Measurements from ENCODE around the gene CARD18. TPM values are rescaled to one million over a fixed set of nuclear protein-coding genes. Genes with fewer than 3 reads are reported as not detected.

Gene CARD18
- total and polyA plus RNA-seq, 2 experiments from 2014 or later: not detected

DNA sequence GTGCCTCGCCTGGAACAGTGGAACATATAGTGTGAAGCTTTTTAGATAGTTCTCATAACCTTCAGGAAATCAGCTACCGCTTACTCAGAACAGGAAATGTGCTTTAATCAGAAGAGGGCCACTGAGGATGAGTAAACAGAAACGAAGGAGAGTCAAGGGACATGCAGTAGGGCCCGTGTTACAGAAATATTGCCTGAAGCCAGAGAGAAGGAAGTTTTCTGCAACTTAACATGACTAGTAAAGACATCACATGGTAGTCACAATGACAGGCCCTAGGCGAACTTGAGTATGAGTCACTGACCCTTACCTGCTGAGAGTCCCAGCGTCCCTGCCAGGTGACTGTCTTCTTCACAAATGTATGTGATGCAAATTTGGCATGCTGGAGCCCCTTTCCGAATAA is 39.4 kb downstream of the CARD18 start:
- Mint-ChIP-seq H3K9me3 (peaks cover 8% of the 10 kb centered on the region), H3K36me3 (ENCODE audit: low read depth) (peaks cover 8% of the 10 kb centered on the region), H3K27me3 (ENCODE audit: insufficient read depth, low read depth, poor library complexity) (peaks cover 2% of the 10 kb centered on the region), H3K27ac (no peak overlapping the region), H3K4me1 (peaks cover 13% of the 10 kb centered on the region), H3K4me3 (no peak overlapping the region)
- Histone ChIP-seq H3K4me1 (ENCODE audit: insufficient read depth) (peaks cover 8% of the 10 kb centered on the region; the same call in 1 of the 2 replicates), H3K27ac (ENCODE audit: low read depth) (no peak overlapping the region), H3K9me2 (ENCODE audit: insufficient read depth) (peaks cover 4% of the 10 kb centered on the region), H3K79me2 (replicated peaks; ENCODE audit: insufficient read depth) (no peaks in the 10 kb centered on the region), H3K36me3 (ENCODE audit: insufficient read depth) (no peaks in the 10 kb centered on the region), H3F3A (replicated peaks; ENCODE audit: low read depth) (no peaks in the 10 kb centered on the region), H3K4me3 (no peak overlapping the region), H2AFZ (no peak overlapping the region), H4K20me1 (replicated peaks; ENCODE audit: insufficient read depth) (no peaks in the 10 kb centered on the region), H3K4me2 (no peak overlapping the region), H3K27me3 (ENCODE audit: insufficient read depth) (no peaks in the 10 kb centered on the region)
- no peak for DNase-seq (ENCODE audit: low spot score)
- no peak for TF ChIP-seq ZNF114 (CRISPR knock-in tag; IDR thresholded peaks at IDR 0.05)
- TF ChIP-seq, protein P1, sequence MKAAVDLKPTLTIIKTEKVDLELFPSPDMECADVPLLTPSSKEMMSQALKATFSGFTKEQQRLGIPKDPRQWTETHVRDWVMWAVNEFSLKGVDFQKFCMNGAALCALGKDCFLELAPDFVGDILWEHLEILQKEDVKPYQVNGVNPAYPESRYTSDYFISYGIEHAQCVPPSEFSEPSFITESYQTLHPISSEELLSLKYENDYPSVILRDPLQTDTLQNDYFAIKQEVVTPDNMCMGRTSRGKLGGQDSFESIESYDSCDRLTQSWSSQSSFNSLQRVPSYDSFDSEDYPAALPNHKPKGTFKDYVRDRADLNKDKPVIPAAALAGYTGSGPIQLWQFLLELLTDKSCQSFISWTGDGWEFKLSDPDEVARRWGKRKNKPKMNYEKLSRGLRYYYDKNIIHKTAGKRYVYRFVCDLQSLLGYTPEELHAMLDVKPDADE (IDR thresholded peaks at IDR 0.05): no peak
- no peak for TF ChIP-seq ZNF331 (CRISPR knock-in tag; IDR thresholded peaks at IDR 0.05; ENCODE audit: low read depth)
- TF ChIP-seq CTCF (conservative IDR thresholded peaks at IDR 0.05; ENCODE audit: low read depth in 2 of 2): no peak
- TF ChIP-seq, protein P2, sequence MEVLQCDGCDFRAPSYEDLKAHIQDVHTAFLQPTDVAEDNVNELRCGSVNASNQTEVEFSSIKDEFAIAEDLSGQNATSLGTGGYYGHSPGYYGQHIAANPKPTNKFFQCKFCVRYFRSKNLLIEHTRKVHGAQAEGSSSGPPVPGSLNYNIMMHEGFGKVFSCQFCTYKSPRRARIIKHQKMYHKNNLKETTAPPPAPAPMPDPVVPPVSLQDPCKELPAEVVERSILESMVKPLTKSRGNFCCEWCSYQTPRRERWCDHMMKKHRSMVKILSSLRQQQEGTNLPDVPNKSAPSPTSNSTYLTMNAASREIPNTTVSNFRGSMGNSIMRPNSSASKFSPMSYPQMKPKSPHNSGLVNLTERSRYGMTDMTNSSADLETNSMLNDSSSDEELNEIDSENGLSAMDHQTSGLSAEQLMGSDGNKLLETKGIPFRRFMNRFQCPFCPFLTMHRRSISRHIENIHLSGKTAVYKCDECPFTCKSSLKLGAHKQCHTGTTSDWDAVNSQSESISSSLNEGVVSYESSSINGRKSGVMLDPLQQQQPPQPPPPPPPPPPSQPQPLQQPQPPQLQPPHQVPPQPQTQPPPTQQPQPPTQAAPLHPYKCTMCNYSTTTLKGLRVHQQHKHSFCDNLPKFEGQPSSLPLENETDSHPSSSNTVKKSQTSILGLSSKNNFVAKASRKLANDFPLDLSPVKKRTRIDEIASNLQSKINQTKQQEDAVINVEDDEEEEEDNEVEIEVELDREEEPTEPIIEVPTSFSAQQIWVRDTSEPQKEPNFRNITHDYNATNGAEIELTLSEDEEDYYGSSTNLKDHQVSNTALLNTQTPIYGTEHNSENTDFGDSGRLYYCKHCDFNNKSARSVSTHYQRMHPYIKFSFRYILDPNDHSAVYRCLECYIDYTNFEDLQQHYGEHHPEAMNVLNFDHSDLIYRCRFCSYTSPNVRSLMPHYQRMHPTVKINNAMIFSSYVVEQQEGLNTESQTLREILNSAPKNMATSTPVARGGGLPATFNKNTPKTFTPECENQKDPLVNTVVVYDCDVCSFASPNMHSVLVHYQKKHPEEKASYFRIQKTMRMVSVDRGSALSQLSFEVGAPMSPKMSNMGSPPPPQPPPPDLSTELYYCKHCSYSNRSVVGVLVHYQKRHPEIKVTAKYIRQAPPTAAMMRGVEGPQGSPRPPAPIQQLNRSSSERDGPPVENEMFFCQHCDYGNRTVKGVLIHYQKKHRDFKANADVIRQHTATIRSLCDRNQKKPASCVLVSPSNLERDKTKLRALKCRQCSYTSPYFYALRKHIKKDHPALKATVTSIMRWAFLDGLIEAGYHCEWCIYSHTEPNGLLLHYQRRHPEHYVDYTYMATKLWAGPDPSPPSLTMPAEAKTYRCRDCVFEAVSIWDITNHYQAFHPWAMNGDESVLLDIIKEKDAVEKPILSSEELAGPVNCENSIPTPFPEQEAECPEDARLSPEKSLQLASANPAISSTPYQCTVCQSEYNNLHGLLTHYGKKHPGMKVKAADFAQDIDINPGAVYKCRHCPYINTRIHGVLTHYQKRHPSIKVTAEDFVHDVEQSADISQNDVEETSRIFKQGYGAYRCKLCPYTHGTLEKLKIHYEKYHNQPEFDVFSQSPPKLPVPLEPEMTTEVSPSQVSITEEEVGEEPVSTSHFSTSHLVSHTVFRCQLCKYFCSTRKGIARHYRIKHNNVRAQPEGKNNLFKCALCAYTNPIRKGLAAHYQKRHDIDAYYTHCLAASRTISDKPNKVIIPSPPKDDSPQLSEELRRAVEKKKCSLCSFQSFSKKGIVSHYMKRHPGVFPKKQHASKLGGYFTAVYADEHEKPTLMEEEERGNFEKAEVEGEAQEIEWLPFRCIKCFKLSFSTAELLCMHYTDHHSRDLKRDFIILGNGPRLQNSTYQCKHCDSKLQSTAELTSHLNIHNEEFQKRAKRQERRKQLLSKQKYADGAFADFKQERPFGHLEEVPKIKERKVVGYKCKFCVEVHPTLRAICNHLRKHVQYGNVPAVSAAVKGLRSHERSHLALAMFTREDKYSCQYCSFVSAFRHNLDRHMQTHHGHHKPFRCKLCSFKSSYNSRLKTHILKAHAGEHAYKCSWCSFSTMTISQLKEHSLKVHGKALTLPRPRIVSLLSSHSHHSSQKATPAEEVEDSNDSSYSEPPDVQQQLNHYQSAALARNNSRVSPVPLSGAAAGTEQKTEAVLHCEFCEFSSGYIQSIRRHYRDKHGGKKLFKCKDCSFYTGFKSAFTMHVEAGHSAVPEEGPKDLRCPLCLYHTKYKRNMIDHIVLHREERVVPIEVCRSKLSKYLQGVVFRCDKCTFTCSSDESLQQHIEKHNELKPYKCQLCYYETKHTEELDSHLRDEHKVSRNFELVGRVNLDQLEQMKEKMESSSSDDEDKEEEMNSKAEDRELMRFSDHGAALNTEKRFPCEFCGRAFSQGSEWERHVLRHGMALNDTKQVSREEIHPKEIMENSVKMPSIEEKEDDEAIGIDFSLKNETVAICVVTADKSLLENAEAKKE (CRISPR knock-in tag; IDR thresholded peaks at IDR 0.05): no peak
- TF ChIP-seq JUNB (IDR thresholded peaks at IDR 0.05; ENCODE audit: unreplicated experiment): no peak
- no peak for TF ChIP-seq EZH2 (IDR thresholded peaks at IDR 0.05; ENCODE audit: low read depth, unreplicated experiment)
- no peak for TF ChIP-seq REST (IDR thresholded peaks at IDR 0.05; ENCODE audit: unreplicated experiment)
- no peak for TF ChIP-seq CREB1 (CRISPR knock-in tag; IDR thresholded peaks at IDR 0.05; ENCODE audit: low read depth)
- no peak for TF ChIP-seq NANOG (IDR thresholded peaks at IDR 0.05; ENCODE audit: borderline replicate concordance)
- no peak for TF ChIP-seq STAT1 (IDR thresholded peaks at IDR 0.05; ENCODE audit: unreplicated experiment)
- TF ChIP-seq EZH2phosphoT487 (IDR thresholded peaks at IDR 0.05; ENCODE audit: unreplicated experiment): no peak
- no peak for TF ChIP-seq POLR2AphosphoS5 (IDR thresholded peaks at IDR 0.05; ENCODE audit: low read depth)
- ATAC-seq: no peak

Data from GM23338 (cell line).